Stimulated activated CD4-positive, alpha-beta T cell treated with anti-CD3 and anti-CD28 coated beads, Interleukin-2, amount 100 ng/mL, for 24 hours (primary cell): ENCODE measurements around the gene GEMIN2.
"Not testable (repeated sequence)": the region's sequence is repeated elsewhere in the genome, so short reads cannot be mapped to it uniquely, and the experiment has no call there.

Experiments
- DNase-seq, 2 donors: peaks; one replicate each; pipeline ENCODE4 v3.0.0-alpha.2; 2020

Gene GEMIN2

DNA sequence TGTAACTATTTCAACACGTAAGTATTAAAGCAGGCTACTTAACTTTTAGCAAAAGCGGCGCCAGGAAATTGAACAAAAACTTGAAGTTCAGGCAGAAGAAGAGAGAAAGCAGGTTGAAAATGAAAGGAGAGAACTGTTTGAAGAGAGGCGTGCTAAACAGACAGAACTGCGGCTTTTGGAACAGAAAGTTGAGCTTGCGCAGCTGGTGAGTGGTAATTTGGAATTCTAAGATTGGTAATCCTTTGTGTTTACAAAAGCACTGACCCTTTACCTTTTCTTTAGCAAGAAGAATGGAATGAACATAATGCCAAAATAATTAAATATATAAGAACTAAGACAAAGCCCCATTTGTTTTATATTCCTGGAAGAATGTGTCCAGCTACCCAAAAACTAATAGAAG is 64.9 kb downstream of the GEMIN2 start:
- no peak for DNase-seq

DNA sequence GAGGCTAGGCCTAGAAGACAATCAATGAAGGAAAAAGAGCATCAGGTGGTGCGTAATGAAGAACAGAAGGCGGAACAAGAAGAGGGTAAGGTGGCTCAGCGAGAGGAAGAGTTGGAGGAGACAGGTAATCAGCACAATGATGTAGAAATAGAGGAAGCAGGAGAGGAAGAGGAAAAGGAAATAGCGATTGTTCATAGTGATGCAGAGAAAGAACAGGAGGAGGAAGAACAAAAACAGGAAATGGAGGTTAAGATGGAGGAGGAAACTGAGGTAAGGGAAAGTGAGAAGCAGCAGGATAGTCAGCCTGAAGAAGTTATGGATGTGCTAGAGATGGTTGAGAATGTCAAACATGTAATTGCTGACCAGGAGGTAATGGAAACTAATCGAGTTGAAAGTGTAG is 66.4 kb downstream of the GEMIN2 start:
- DNase-seq: no peak

- DNase-seq: no peak
Observed at GRCh38 chr14:39181026-39181692, 67.0 kb downstream of the GEMIN2 start.

DNA sequence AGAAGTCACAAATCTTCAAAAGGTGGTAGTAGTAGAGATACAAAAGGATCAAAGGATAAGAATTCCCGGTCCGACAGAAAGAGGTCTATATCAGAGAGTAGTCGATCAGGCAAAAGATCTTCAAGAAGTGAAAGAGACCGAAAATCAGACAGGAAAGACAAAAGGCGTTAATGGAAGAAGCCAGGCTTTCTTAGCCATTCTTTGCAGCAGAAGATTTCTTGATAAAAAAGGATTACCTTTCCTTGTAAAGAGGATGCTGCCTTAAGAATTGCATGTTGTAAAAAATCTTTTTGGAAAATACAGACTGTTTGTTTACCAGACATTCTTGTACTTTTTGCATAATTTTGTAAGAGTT is 67.5 kb downstream of the GEMIN2 start:
- no peak for DNase-seq

DNA sequence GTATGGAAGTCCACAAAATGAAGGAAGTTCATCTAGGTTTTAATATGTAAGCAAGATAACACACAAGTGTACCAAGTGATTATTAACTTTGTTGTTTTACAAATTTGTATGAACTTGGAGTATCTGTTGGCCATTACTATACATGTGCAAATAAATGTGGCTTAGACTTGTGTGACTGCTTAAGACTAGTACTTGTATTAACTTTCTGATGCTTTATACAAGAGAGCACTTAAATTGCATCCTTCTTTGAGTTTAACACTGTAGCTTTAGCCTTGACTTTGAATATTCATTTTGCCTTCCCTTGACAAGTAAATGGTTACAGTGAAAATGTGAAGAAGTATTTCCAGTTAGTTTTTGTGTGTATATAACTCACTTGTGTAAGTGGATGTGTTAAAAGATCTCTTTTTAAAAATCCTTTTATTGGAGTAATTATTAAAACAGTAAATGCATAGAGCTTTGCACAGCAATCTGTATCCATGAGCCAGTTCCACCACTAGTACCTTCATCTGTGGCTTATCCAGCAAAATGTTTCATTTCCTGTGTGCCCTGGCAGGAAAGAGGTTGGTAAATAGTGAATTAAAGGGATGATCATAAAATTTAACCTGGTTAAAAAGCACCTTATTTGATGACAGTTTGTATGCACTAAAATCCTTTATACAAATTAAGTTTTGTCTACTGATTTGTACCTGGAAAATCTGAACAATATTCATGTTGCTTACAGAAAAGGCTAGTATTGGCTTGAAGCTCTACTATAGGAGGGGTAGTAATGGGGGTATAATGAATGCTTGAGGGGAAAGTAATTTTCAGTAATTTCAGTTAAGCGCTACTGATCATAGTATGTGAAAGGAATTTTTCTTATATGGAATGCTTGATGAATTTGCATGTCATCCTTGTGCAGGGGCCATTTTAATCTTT is 68.9 kb downstream of the GEMIN2 start:
- DNase-seq: no peak

DNA sequence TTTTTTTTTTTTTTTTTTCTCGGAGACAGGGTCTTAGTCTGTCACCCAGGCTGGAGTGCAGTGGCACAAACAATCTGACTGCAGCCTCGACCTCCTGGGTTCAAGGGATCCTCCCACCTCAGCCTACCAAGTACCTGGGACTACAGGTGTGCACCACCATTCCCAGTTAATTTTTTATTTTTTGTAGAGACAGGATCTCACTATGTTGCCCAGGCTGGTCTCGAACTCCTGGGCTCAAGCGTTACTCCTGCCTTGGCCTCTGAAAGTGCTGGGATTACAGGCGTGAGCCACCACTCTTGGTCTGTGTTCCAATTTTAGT is 69.5 kb downstream of the GEMIN2 start:
- DNase-seq: not testable (repeated sequence)

DNA sequence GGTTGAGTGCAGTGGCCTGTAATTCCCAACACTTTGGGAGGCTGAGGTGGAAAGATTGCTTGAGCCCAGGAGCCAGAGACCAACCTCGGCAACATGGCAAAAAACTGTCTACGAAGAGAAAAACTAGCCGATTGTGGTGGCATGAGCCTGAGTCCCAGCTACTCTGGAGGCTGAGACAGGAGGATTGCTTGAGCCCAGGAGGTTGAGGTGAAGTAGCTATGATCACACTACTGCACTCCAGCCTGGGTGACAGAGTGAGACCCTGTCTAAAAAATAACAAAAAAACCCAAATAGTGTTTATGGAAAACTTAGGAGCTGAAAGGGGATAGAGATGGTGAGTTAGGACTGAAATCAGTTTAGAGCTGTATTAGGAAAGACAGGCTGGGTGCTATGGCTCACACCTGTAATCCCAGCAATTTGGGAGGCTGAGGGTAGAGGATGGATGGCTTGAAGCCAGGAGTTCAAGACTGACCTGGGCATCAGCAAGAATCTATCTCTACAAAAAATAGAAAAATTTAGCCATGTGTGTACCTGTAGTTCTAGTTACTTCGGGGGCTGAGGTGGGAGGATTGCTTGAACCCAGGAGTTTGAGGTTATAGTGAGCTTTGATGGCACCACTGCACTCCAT is 70.6 kb downstream of the GEMIN2 start:
- DNase-seq: no peak

DNA sequence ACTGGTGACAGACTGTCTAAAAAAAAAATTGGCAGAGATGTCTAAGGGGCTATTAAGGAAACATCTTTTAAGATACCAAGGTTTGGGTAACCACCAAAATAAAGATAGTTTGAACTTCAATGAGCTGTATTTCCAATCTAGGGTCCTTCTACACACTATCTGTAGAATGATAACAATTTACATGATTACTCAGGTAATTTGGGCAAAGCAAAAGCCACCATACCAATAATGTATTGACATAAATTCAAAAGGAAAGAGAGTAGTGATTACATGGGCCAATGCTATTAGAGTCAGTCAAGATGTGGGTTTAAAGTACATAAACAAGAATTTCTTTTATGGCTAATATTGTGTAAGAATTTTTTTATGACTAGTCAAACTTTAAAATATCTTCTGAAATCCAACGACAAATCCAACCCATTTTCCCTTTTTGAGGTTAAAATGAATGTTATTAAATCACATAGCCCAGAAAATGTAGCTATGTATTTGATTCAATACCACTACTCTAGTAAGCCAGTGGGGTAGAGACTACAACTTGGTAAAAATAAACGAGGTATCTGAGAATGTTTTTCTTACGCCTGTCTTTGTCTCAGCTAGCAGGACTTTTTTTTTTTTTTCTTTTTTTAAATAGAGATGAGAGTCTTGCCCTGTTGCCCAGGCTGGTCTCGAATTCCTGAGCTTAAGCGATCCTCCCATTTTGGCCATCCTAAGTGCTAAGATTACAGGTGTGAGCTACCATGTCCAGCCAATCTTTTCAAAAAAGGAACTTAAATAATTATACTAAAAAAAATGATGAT is 71.3 kb downstream of the GEMIN2 start:
- no peak for DNase-seq
